Middle frontal gyrus (tissue), 1 donor: ENCODE measurements around the gene GDPD5.

Source experiments
- DNase-seq: peaks from one replicate; pipeline ENCODE4 v3.0.0-alpha.2; 2015; ENCODE audit warnings: low spot score; ENCODE audit errors: extremely low spot score

The GDPD5 gene

GRCh38 chr11:75513250-75513649 lies 12.5 kb downstream of the GDPD5 start:
- DNase-seq: no peak

GRCh38 chr11:75510723-75511019 lies 15.1 kb downstream of the GDPD5 start:
- DNase-seq: no peak

- DNase-seq: no peak
Measured at GRCh38 chr11:75510004-75510722, 15.6 kb downstream of the GDPD5 start.

GRCh38 chr11:75509020-75509720 lies 16.6 kb downstream of the GDPD5 start:
- no peak for DNase-seq

- DNase-seq: no peak
Measured at GRCh38 chr11:75508051-75508561, 17.6 kb downstream of the GDPD5 start.

GRCh38 chr11:75507571-75507970 lies 18.2 kb downstream of the GDPD5 start:
- no peak for DNase-seq

GRCh38 chr11:75506827-75507226 lies 18.9 kb downstream of the GDPD5 start:
- DNase-seq: no peak

GRCh38 chr11:75505916-75506692 lies 19.6 kb downstream of the GDPD5 start:
- DNase-seq: no peak

GRCh38 chr11:75504501-75504900 lies 21.2 kb downstream of the GDPD5 start:
- DNase-seq: no peak

- DNase-seq: no peak
Measured at GRCh38 chr11:75503531-75504099, 22.1 kb downstream of the GDPD5 start.

GRCh38 chr11:75502138-75502537 lies 23.6 kb downstream of the GDPD5 start:
- DNase-seq: no peak

- no peak for DNase-seq
Measured at GRCh38 chr11:75500742-75501141, 25.0 kb downstream of the GDPD5 start.

- no peak for DNase-seq
Measured at GRCh38 chr11:75499423-75500190, 26.1 kb downstream of the GDPD5 start.

- no peak for DNase-seq
Measured at GRCh38 chr11:75498556-75499255, 27.0 kb downstream of the GDPD5 start.

- DNase-seq: no peak
Measured at GRCh38 chr11:75497788-75498409, 27.8 kb downstream of the GDPD5 start.

- no peak for DNase-seq
Measured at GRCh38 chr11:75496305-75496752, 29.4 kb downstream of the GDPD5 start.

GRCh38 chr11:75495749-75496304 lies 29.9 kb downstream of the GDPD5 start:
- DNase-seq: no peak

- DNase-seq: no peak
Measured at GRCh38 chr11:75493626-75494025, 32.1 kb downstream of the GDPD5 start.

GRCh38 chr11:75492181-75492820 lies 33.4 kb downstream of the GDPD5 start:
- DNase-seq: no peak
